HCT116 (cell line): ENCODE measurements around the gene SHC2. TPM values are rescaled to one million over a fixed set of nuclear protein-coding genes. Genes with fewer than 3 reads are reported as not detected.
"Not testable (repeated sequence)": the region's sequence is repeated elsewhere in the genome, so short reads cannot be mapped to it uniquely, and the experiment has no call there.

Experiments used
- ATAC-seq: fragments of 200-7000 bp; cut with Tn5 transposase; 2 replicates; pipeline ENCODE4 v1.9.1; 2020; ENCODE audit warnings: mild to moderate bottlenecking, moderate library complexity
- BruUV-seq: library from RNA; stranded (reverse); fragments of 400-500 nt; replicated peaks from 2 replicates; lab custom pipeline; 2021; lab: Mats Ljungman, UMichigan
- CTCF ChIA-PET: fragments of 300-600 bp; sonication (Branson Sonifier 250); formaldehyde crosslinking; loops from one replicate; lab custom pipeline; 2021; ENCODE audit warnings: antibody characterized with exemption; lab: Charles Lee
- POLR2A ChIA-PET: fragments of 300-600, 350-600 bp; sonication (Branson Sonifier 250); formaldehyde crosslinking; loops from one replicate; lab custom pipeline; 2021; ENCODE audit warnings: antibody characterized with exemption; lab: Charles Lee
- RAD21 ChIA-PET, 2 experiments: fragments of 300-600 bp; sonication (Branson Sonifier 250); formaldehyde crosslinking; loops; one replicate each; lab custom pipeline; 2023; ENCODE audit warnings: low total read pairs in 2 of 2; ENCODE audit not compliant: uncharacterized antibody in 2 of 2, unreplicated experiment in 2 of 2, low non-redundant PET in 1 of 2; lab: Charles Lee
- DNase-seq: peaks from one replicate; pipeline ENCODE4 v3.0.0-alpha.2; 2010; ENCODE audit warnings: low read depth, low spot score
- H2AFZ ChIP-seq: fragments of 200-600 bp; shearing (Covaris generic), sonication (generic); 2 replicates; pipeline ENCODE4 v1.6.1; 2017; ENCODE audit warnings: low read depth, mixed run types, mixed read lengths, antibody characterized with exemption, low read length; ENCODE audit not compliant: poor library complexity, severe bottlenecking
- H3K27ac ChIP-seq: 2 replicates; pipeline ENCODE4 v1.5.1; 2012; ENCODE audit warnings: low read depth, low read length
- H3K27me3 ChIP-seq: fragments of 200-600 bp; sonication (generic); 2 replicates; pipeline ENCODE4 v1.6.1; 2016; ENCODE audit warnings: mixed run types, low read length, mixed read lengths; ENCODE audit not compliant: insufficient read depth
- H3K36me3 ChIP-seq, 2 experiments: fragments of 200-500 bp in 1 of 2; fragments of 200-600 bp in 1 of 2; sonication (Bioruptor generic) in 1 of 2; sonication (generic) in 1 of 2; 2 replicates each; pipeline versions ENCODE4 v1.5.1 to v1.6.1; 2014 to 2016; ENCODE audit warnings: low read length in 2 of 2, inconsistent platforms in 1 of 2, mixed read lengths in 1 of 2, mixed run types in 1 of 2; ENCODE audit not compliant: insufficient read depth in 2 of 2, control insufficient read depth in 1 of 2
- H3K4me1 ChIP-seq, 2 experiments: fragments of 200-600 bp in 1 of 2; sonication (generic) in 1 of 2; 2 replicates each; pipeline versions ENCODE4 v1.5.1 to v1.6.1; 2012 to 2017; ENCODE audit warnings: low read length in 2 of 2, inconsistent platforms in 1 of 2, mild to moderate bottlenecking in 1 of 2, mixed read lengths in 1 of 2, mixed run types in 1 of 2, moderate library complexity in 1 of 2; ENCODE audit not compliant: insufficient read depth in 2 of 2, control insufficient read depth in 1 of 2
- H3K4me2 ChIP-seq: fragments of 200-600 bp; sonication (generic); 2 replicates; pipeline ENCODE4 v1.6.1; 2017; ENCODE audit warnings: mixed run types, low read length, mixed read lengths
- H3K4me3 ChIP-seq, 2 experiments: fragments of 200-600 bp in 1 of 2; sonication (generic) in 1 of 2; replicated peaks in 1 of 2; 2 replicates each; pipeline ENCODE4 v1.5.1; 2011 to 2016; ENCODE audit warnings: low read length in 2 of 2, control low read depth in 1 of 2, low read depth in 1 of 2, mild to moderate bottlenecking in 1 of 2, mixed read lengths in 1 of 2, mixed run types in 1 of 2
- H3K79me2 ChIP-seq: fragments of 200-600 bp; sonication (generic); 2 replicates; pipeline ENCODE4 v1.6.1; 2017; ENCODE audit warnings: mild to moderate bottlenecking, mixed run types, low read length, moderate library complexity, mixed read lengths; ENCODE audit not compliant: insufficient read depth
- H3K9ac ChIP-seq: fragments of 200-600 bp; sonication (generic); 2 replicates; pipeline ENCODE4 v1.6.1; 2016; ENCODE audit warnings: low read length, mixed read lengths
- H3K9me2 ChIP-seq: fragments of 200-600 bp; sonication (generic), shearing (Covaris generic); 2 replicates; pipeline ENCODE4 v1.6.1; 2017; ENCODE audit warnings: mixed run types, mild to moderate bottlenecking, moderate library complexity; ENCODE audit not compliant: insufficient read depth
- H3K9me3 ChIP-seq, 2 experiments: fragments of 200-500 bp in 1 of 2; fragments of 200-600 bp in 1 of 2; sonication (Bioruptor generic) in 1 of 2; sonication (generic) in 1 of 2; 2 replicates each; pipeline ENCODE4 v1.6.1; 2014 to 2017; ENCODE audit warnings: low read length in 2 of 2, mixed read lengths in 2 of 2, inconsistent platforms in 1 of 2, low read depth in 1 of 2, mild to moderate bottlenecking in 1 of 2, mixed run types in 1 of 2, moderate library complexity in 1 of 2; ENCODE audit not compliant: control insufficient read depth in 1 of 2, insufficient read depth in 1 of 2
- H4K20me1 ChIP-seq: fragments of 200-600 bp; sonication (generic), shearing (Covaris generic); 2 replicates; pipeline ENCODE4 v1.6.1; 2017; ENCODE audit warnings: mixed run types, mild to moderate bottlenecking, moderate library complexity; ENCODE audit not compliant: insufficient read depth
- CEBPB ChIP-seq: IDR thresholded peaks from 2 replicates; pipeline ENCODE4 v1.6.1; 2012; ENCODE audit warnings: low read depth
- EGR1 ChIP-seq: IDR thresholded peaks from 2 replicates; pipeline ENCODE4 v1.6.1; 2012; ENCODE audit warnings: low read depth
- ELF1 ChIP-seq: IDR thresholded peaks from 2 replicates; pipeline ENCODE4 v1.6.1; 2012; ENCODE audit warnings: low read depth, borderline replicate concordance
- RAD21 ChIP-seq: IDR thresholded peaks from 2 replicates; pipeline ENCODE4 v1.6.1; 2012; ENCODE audit warnings: low read depth, mild to moderate bottlenecking
- SIN3A ChIP-seq: IDR thresholded peaks from 2 replicates; pipeline ENCODE4 v1.6.1; 2012; ENCODE audit warnings: low read depth
- ZNF274 ChIP-seq: fragments of 200-500 bp; sonication (Bioruptor generic); IDR thresholded peaks from 2 replicates; pipeline ENCODE4 v1.6.1; 2014; ENCODE audit warnings: mild to moderate bottlenecking, low read depth, low read length, inconsistent platforms
- intact Hi-C: fragments of 100-400 bp; cut with micrococcal nuclease; formaldehyde crosslinking; loops from 2 replicates; pipeline ENCODE4 v1.10.0; 2022
- total RNA-seq: library from RNA; stranded (reverse); gene quantifications from one replicate; pipeline ENCODE4 v1.2.1, GENCODE V29; 2021; ENCODE audit not compliant: unreplicated experiment
- TF ChIP-seq, protein P1 (sequence below): IDR thresholded peaks from 2 replicates; pipeline ENCODE4 v1.6.1; 2012
- TF ChIP-seq, protein P2 (sequence below): IDR thresholded peaks from 2 replicates; pipeline ENCODE4 v1.6.1; 2012; ENCODE audit warnings: low read depth
- TF ChIP-seq, protein P3 (sequence below), 3 experiments: fragments of 200-600 bp in 1 of 3; sonication (generic) in 1 of 3; IDR thresholded peaks in 2 of 3; conservative IDR thresholded peaks in 1 of 3; 2 replicates each; pipeline ENCODE4 v1.5.1; 2012 to 2017; ENCODE audit warnings: low read depth in 2 of 3, low read length in 2 of 3, antibody characterized with exemption in 1 of 3, borderline replicate concordance in 1 of 3, control low read depth in 1 of 3, mild to moderate bottlenecking in 1 of 3, mixed read lengths in 1 of 3, mixed run types in 1 of 3, moderate library complexity in 1 of 3; ENCODE audit not compliant: insufficient read depth in 1 of 3

The SHC2 gene
- total RNA-seq, 1 experiment from 2014 or later: 2.5 TPM

DNA sequence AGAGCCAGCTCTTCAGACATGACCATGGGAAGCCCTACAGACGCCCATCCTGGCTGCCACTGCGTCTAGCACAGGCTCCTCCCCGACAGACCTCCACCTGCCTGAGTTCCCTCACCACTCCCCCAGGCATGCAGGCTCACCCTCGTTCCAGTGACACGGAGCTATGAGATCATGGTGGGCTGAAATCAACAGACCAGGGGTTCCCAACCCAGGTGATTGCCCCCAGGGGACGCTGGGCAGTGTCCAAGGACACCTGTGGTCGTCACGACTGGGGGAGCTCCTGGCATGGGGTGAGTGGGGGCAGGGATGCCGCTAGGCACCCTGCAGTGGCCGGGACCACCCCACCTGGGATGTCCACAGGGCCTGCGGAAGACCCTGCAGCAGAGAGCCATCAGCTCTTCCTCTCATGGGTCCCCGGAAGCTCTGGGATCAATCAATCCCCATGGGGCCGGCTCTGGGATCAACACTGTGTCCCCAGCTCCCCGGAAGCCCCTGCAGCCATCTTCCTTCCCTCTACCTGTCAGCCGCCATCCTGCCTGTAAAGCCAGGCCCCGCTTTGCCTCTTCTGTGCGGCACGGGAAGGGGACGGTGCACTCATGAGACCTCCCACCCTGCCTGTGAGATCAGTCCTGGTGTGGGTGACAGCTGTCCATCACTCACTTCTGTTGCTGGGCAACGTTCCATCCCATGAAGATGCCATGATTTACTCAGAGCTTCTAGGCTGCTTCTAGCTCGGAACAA, 22.7 kb upstream of the SHC2 start (continued):
- TF ChIP-seq CEBPB (no peak), ZNF274 (no peak), ELF1 (no peak), RAD21 (no peak), EGR1 (no peak), SIN3A (no peak)
- TF ChIP-seq, protein P1, sequence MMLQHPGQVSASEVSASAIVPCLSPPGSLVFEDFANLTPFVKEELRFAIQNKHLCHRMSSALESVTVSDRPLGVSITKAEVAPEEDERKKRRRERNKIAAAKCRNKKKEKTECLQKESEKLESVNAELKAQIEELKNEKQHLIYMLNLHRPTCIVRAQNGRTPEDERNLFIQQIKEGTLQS: no peak

DNA sequence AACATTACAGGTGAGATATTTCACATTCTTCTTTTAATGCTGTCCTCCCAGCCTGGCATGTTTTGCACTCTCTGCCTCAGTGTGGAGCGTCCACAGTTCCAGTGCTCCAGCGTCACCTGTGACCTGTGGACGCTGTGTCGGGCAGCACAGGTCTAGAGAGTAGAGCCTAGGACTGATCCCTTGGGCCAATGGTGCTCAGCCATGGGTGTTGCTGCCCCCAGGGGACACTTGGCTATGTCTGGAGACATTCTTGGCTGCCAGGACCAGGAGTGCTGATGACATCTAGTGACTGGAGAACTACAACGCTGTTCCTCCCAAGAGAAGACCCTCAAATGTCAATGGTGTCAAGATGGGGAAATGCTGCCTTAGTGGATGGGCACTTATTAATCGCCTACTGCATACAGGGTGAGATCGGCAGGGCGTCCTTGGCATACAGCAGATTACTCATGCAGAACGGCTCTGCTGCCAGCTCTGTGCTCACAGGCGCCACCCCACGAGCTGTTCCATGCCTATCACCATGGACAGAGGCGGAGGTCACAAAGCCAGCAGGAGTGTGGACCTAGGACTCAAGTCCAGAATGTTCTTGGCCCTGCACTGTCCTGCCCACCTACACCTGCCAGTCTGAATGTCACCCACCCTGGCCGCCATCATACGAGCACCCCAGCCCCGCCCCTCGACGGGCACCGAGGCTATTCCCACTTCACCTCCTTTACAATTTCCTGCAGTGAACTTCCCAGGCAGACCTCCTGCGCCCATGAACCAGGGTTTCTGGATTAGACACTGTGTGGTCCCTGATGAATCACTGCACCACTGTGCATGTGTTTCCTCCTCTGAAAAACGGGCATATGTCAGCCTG, 21.6 kb upstream of the SHC2 start:
- no peaks in the 10 kb centered on the region for H4K20me1 ChIP-seq
- CTCF ChIA-PET: no interaction called here
- RAD21 ChIA-PET: no interaction called here
- no peak overlapping the region for H3K4me2 ChIP-seq
- intact Hi-C loops: no loop called here
- DNase-seq (no peak), ATAC-seq (no peak; the same call in 1 of the 2 replicates)
- no peaks in the 10 kb centered on the region for H3K27me3 ChIP-seq
- TF ChIP-seq, protein P2, sequence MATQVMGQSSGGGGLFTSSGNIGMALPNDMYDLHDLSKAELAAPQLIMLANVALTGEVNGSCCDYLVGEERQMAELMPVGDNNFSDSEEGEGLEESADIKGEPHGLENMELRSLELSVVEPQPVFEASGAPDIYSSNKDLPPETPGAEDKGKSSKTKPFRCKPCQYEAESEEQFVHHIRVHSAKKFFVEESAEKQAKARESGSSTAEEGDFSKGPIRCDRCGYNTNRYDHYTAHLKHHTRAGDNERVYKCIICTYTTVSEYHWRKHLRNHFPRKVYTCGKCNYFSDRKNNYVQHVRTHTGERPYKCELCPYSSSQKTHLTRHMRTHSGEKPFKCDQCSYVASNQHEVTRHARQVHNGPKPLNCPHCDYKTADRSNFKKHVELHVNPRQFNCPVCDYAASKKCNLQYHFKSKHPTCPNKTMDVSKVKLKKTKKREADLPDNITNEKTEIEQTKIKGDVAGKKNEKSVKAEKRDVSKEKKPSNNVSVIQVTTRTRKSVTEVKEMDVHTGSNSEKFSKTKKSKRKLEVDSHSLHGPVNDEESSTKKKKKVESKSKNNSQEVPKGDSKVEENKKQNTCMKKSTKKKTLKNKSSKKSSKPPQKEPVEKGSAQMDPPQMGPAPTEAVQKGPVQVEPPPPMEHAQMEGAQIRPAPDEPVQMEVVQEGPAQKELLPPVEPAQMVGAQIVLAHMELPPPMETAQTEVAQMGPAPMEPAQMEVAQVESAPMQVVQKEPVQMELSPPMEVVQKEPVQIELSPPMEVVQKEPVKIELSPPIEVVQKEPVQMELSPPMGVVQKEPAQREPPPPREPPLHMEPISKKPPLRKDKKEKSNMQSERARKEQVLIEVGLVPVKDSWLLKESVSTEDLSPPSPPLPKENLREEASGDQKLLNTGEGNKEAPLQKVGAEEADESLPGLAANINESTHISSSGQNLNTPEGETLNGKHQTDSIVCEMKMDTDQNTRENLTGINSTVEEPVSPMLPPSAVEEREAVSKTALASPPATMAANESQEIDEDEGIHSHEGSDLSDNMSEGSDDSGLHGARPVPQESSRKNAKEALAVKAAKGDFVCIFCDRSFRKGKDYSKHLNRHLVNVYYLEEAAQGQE: no peak; the same call in 1 of the 2 replicates
- TF ChIP-seq, protein P3, sequence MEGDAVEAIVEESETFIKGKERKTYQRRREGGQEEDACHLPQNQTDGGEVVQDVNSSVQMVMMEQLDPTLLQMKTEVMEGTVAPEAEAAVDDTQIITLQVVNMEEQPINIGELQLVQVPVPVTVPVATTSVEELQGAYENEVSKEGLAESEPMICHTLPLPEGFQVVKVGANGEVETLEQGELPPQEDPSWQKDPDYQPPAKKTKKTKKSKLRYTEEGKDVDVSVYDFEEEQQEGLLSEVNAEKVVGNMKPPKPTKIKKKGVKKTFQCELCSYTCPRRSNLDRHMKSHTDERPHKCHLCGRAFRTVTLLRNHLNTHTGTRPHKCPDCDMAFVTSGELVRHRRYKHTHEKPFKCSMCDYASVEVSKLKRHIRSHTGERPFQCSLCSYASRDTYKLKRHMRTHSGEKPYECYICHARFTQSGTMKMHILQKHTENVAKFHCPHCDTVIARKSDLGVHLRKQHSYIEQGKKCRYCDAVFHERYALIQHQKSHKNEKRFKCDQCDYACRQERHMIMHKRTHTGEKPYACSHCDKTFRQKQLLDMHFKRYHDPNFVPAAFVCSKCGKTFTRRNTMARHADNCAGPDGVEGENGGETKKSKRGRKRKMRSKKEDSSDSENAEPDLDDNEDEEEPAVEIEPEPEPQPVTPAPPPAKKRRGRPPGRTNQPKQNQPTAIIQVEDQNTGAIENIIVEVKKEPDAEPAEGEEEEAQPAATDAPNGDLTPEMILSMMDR (IDR thresholded peaks at IDR 0.05 in 2 of 3, conservative IDR thresholded peaks at IDR 0.05 in 1 of 3; ENCODE audit: borderline replicate concordance in 1 of 3, insufficient read depth in 1 of 3, low read depth in 2 of 3, low read length in 2 of 3): 0 out of 6 replicates have a peak, but pooled peaks of 1 of the 3 experiments have one; percentile 12
- POLR2A ChIA-PET: no interaction called here
- H3K9ac ChIP-seq: no peak overlapping the region
- no peaks in the 10 kb centered on the region for H3K79me2 ChIP-seq
- no peak overlapping the region for H3K4me3 ChIP-seq
- H3K36me3 ChIP-seq: no peaks in the 10 kb centered on the region
- H2AFZ ChIP-seq: no peak overlapping the region
- no TSS peak for BruUV-seq
- no peaks in the 10 kb centered on the region for H3K9me2 ChIP-seq
- 0 out of 4 replicates have a peak, but pooled peaks cover 0 to 1% of the 10 kb centered on the region in 2 experiments for H3K4me1 ChIP-seq
- peaks cover 0 to 15% of the 10 kb centered on the region in 2 experiments; a peak in 1 of 4 replicates for H3K9me3 ChIP-seq
- H3K27ac ChIP-seq: no peak overlapping the region

DNA sequence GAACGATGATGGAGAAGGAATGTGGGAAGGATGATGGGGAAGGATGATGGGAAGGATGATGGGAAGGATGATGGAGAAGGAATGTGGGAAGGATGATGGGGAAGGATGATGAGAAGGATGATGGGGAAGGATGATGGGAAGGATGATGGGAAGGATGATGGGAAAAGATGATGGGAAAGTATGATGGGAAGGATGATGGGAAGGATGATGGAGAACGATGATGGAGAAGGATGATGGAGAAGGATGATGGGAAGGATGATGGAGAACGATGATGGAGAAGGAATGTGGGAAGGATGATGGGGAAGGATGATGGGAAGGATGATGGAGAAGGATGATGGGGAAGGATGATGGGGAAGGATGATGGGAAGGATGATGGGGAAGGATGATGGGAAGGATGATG, 20.3 kb upstream of the SHC2 start:
- CTCF ChIA-PET, BruUV-seq: not testable (repeated sequence)

More for the DNA sequence above, 20.3 kb upstream of the SHC2 start:
- H3K79me2 ChIP-seq, H3K9me2 ChIP-seq, H3K4me1 ChIP-seq, DNase-seq, intact Hi-C loops, RAD21 ChIA-PET, H3K27ac ChIP-seq, H3K9ac ChIP-seq, H3K27me3 ChIP-seq, H3K4me3 ChIP-seq, H3K4me2 ChIP-seq, H4K20me1 ChIP-seq, ATAC-seq, H2AFZ ChIP-seq, POLR2A ChIA-PET, H3K36me3 ChIP-seq: not testable (repeated sequence)
- H3K9me3 ChIP-seq: peaks cover 0 to 15% of the 10 kb centered on the region in 2 experiments; a peak in 1 of 4 replicates
